Hematopoietic multipotent progenitor cell (in vitro differentiated cells): ENCODE data around the gene SLC25A1. TPM values are rescaled to one million over a fixed set of nuclear protein-coding genes. Genes with fewer than 3 reads are reported as not detected.

ENCODE experiments used
- DNase-seq, 3 donors: peaks; one replicate each; pipeline ENCODE4 v3.0.0-alpha.2; 2011 to 2015; ENCODE audit warnings: low read depth in 2 of 3, low spot score in 2 of 3
- total RNA-seq: library from RNA; depleted of rRNA; stranded (reverse); fragments of >200 nt; gene quantifications from one replicate; pipeline ENCODE4 v1.2.3, GENCODE V29; 2012

The SLC25A1 gene
- 71.9 TPM for total RNA-seq

GRCh38 chr22:19178657-19179496 lies at the start of gene SLC25A1:
TSS of gene SLC25A1 (minus strand) at chr22:19178736. CDS start at chr22:19178673, 63 bp downstream.
- peak; percentile 44 to 54 (median 46) for DNase-seq

GRCh38 chr22:19228179-19228578 lies 49.6 kb upstream of the SLC25A1 start:
- DNase-seq: no peak

- no peak for DNase-seq
These were observed 47.9 kb upstream of the SLC25A1 start for GRCh38 chr22:19226428-19226827.

GRCh38 chr22:19225560-19225959 lies 47.0 kb upstream of the SLC25A1 start:
- DNase-seq: no peak

GRCh38 chr22:19224985-19225384 lies 46.4 kb upstream of the SLC25A1 start:
- DNase-seq: no peak

- no peak for DNase-seq
These were observed 46.0 kb upstream of the SLC25A1 start for GRCh38 chr22:19224557-19224956.

- DNase-seq: no peak
These were observed 45.1 kb upstream of the SLC25A1 start for GRCh38 chr22:19223617-19224016.

- no peak for DNase-seq
These were observed 44.6 kb upstream of the SLC25A1 start for GRCh38 chr22:19223110-19223509.

- DNase-seq: no peak
These were observed 43.9 kb upstream of the SLC25A1 start for GRCh38 chr22:19222242-19223005.

GRCh38 chr22:19220867-19221266 lies 42.3 kb upstream of the SLC25A1 start:
- DNase-seq: no peak

- no peak for DNase-seq
These were observed 40.2 kb upstream of the SLC25A1 start for GRCh38 chr22:19218541-19219233.

GRCh38 chr22:19216579-19216978 lies 38.0 kb upstream of the SLC25A1 start:
- no peak for DNase-seq

- DNase-seq: no peak
These were observed 36.8 kb upstream of the SLC25A1 start for GRCh38 chr22:19215360-19215759.

GRCh38 chr22:19214078-19214473 lies 35.5 kb upstream of the SLC25A1 start:
- no peak for DNase-seq

- no peak for DNase-seq
These were observed 35.0 kb upstream of the SLC25A1 start for GRCh38 chr22:19213442-19214077.

- no peak for DNase-seq
These were observed 34.5 kb upstream of the SLC25A1 start for GRCh38 chr22:19213001-19213400.

- DNase-seq: no peak
These were observed 33.9 kb upstream of the SLC25A1 start for GRCh38 chr22:19212302-19212870.

GRCh38 chr22:19210188-19210587 lies 31.7 kb upstream of the SLC25A1 start:
- DNase-seq: no peak

- DNase-seq: no peak
These were observed 29.8 kb upstream of the SLC25A1 start for GRCh38 chr22:19208287-19208847.

GRCh38 chr22:19207884-19208283 lies 29.3 kb upstream of the SLC25A1 start:
- DNase-seq: no peak
